AG04449 (cell line): ENCODE data around the gene GPX1.

ENCODE experiments used
- CTCF ChIA-PET: fragments of 350-600 bp; formaldehyde crosslinking; extraction: SDS; loops from one replicate; lab custom pipeline; 2021; ENCODE audit warnings: antibody characterized with exemption; lab: Yijun Ruan, JAX
- POLR2A ChIA-PET: fragments of 400-600, 350-600 bp; formaldehyde crosslinking; extraction: SDS; loops from one replicate; lab custom pipeline; 2020; ENCODE audit warnings: antibody characterized with exemption, inconsistent platforms; lab: Yijun Ruan, JAX
- DNase-seq: peaks from one replicate; pipeline ENCODE4 v3.0.0-alpha.2; 2010; ENCODE audit warnings: low read depth, low spot score
- H3K4me3 ChIP-seq: 2 replicates; pipeline ENCODE4 v1.5.1; 2011; ENCODE audit warnings: low read depth, mild to moderate bottlenecking, control low read depth, low read length
- CTCF ChIP-seq: IDR thresholded peaks from one replicate; pipeline ENCODE4 v1.5.1; 2011; ENCODE audit warnings: mild to moderate bottlenecking, moderate library complexity, low read length, control low read depth, inconsistent platforms; ENCODE audit not compliant: insufficient read depth; ENCODE audit errors: missing control alignments

The GPX1 gene

DNA sequence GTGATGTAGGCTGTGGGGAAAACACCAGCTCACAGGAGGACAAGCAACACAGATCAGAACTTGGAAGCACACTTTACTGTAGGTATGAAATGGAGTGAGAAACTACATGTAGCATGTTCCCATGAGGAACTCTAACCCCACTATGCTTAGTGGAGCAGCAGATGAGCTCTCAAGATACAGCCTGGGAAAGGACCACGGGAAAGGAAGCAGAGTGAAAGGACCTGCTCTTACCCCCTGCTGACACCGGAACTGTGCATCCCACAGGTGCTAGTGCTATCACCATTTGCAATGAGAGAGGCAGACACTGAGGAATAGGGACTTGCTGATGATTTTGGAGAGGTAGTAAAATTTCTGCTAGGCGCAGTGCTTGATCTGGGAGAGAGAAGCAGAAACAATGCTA lies 46.9 kb downstream of the GPX1 start:
- ChIA-PET POLR2A (no interaction called here), CTCF (interaction anchor here (1.7 kb wide), 1 partner anchor 140 kb away, joined by 7 read pairs; the partner anchor contains the start of gene KLHDC8B)
- DNase-seq = no peak
- H3K4me3 ChIP-seq = no peak overlapping the region
- no peak for TF ChIP-seq CTCF

GRCh38 chr3:49310677-49311076 lies 47.5 kb downstream of the GPX1 start:
- POLR2A ChIA-PET = no interaction called here
- no peak for TF ChIP-seq CTCF

More at GRCh38 chr3:49310677-49311076, 47.5 kb downstream of the GPX1 start:
- H3K4me3 ChIP-seq = no peak overlapping the region
- no peak for DNase-seq
- CTCF ChIA-PET = interaction anchor here (1.7 kb wide), 1 partner anchor 140 kb away, joined by 7 read pairs; the partner anchor contains the start of gene KLHDC8B
